IgD-negative memory B cell (primary cell): ENCODE data around the gene HYOU1. TPM values are rescaled to one million over a fixed set of nuclear protein-coding genes. Genes with fewer than 3 reads are reported as not detected.
A peak's percentile ranks its signal among the peaks of the same experiment; 100 is the strongest.

Source experiments
- H3K27ac Mint-ChIP-seq, 3 donors: one replicate each; pipeline ENCODE4 v1.8.0; 2020 to 2022; ENCODE audit warnings: mild to moderate bottlenecking in 3 of 3, mixed read lengths in 3 of 3, moderate library complexity in 1 of 3
- H3K27me3 Mint-ChIP-seq: one replicate; pipeline ENCODE4 v1.8.0; 2021; ENCODE audit warnings: mixed read lengths
- H3K36me3 Mint-ChIP-seq: one replicate; pipeline ENCODE4 v1.8.0; 2020; ENCODE audit warnings: mild to moderate bottlenecking, mixed read lengths
- H3K4me1 Mint-ChIP-seq, 3 donors: one replicate each; pipeline ENCODE4 v1.8.0; 2020 to 2022; ENCODE audit warnings: mixed read lengths in 3 of 3, mild to moderate bottlenecking in 1 of 3
- H3K4me3 Mint-ChIP-seq, 4 donors: one replicate each; pipeline ENCODE4 v1.8.0; 2020 to 2022; ENCODE audit warnings: mild to moderate bottlenecking in 4 of 4, mixed read lengths in 4 of 4, moderate library complexity in 3 of 4
- H3K9me3 Mint-ChIP-seq, 3 donors: one replicate each; pipeline ENCODE4 v1.8.0; 2020 to 2021; ENCODE audit warnings: mixed read lengths in 3 of 3, mild to moderate bottlenecking in 1 of 3
- polyA plus RNA-seq: library from polyadenylated mRNA; unstranded; fragments of 300-500 nt; fragmentation: Illumina TruSeq; gene quantifications from one replicate; pipeline ENCODE4 v1.2.3, GENCODE V29; 2021

The HYOU1 gene
- polyA plus RNA-seq, 1 donor from 2014 or later, result 16.4 TPM

DNA sequence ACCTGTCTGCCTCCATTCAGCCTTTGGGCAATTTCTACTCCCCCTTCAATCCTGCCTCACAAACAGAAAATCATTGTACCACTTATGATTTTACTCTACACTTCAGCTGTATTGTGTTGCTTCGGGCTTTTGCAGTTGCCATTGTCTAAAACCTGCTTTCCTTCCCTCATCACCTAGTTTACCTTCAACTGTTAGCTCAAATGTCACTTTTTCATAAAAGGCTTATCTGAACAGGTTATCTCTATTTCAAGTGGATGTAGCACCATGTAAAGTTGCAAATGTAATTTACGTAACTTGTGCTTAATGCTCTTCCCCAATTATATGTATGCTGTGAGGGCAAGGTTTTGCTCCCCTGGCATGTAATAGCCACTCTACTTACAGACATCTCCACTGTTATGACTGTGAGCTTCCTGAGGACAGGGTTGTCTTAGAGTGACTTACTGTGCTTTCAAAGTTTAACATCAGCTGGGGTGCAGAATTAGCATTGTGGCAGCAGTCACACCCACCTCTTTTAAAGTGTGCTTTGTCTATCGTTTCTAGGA is 44.3 kb downstream of the HYOU1 start:
- H3K27me3 Mint-ChIP-seq, result no peaks in the 10 kb centered on the region
- H3K4me1 Mint-ChIP-seq, result peaks cover 16 to 22% (median 17%) of the 10 kb centered on the region in 3 donors
- peak overlapping the region in 1 of 4 donors; percentile 23 for H3K4me3 Mint-ChIP-seq
- H3K9me3 Mint-ChIP-seq, result no peaks in the 10 kb centered on the region
- peaks cover 6% of the 10 kb centered on the region for H3K36me3 Mint-ChIP-seq
- peak overlapping the region in 1 of 3 donors; percentile 19 for H3K27ac Mint-ChIP-seq

DNA sequence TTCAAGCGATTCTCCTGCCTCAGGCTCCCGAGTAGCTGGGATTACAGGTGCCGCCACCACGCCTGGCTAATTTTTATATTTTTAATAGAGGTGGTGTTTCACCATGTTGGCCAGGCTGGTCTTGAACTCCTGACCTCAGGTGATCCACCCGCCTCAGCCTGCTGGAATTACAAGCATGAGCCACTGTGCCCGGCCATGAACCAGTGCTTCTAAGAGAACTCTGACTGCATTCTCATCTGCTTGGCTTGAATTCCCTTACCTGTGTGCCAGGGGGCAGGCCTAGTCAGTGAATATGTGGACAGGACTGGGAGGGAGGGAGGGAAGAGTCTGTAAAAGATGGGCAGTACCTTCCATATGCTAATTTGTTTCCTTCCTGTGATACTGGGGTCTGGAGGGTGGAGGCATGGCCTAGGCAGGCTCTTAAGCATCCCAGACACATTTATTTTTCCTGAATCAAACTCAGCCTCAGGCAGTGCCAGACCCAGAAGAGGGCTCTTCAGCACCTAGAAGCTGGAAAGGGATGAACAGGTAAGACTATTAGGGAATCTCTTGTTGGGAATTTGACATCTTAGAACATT is 45.4 kb downstream of the HYOU1 start:
- H3K27me3 Mint-ChIP-seq, result no peaks in the 10 kb centered on the region
- H3K9me3 Mint-ChIP-seq, result no peaks in the 10 kb centered on the region
- H3K27ac Mint-ChIP-seq, result no peak overlapping the region
- H3K36me3 Mint-ChIP-seq, result peaks cover 4% of the 10 kb centered on the region
- peaks cover 10 to 17% (median 13%) of the 10 kb centered on the region in 3 donors for H3K4me1 Mint-ChIP-seq
- no peak overlapping the region for H3K4me3 Mint-ChIP-seq

DNA sequence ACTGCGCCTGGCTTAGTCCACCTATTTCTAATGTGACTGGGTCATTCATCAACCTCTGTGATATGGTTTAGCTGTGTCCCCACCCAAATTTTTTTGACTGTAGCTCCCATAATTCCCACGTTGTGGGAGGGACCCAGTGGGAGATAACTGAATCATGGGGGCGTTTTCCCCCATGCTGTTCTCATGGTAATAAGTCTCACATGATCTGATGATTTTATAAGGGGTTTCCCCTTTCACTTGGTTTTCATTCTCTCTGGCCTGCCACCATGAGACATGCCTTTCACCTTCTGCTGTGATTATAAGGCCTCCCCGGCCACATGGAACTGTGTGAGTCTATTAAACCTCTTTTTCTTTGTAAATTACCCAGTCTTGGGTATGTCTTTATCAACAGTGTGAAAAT is 50.3 kb downstream of the HYOU1 start:
- no peaks in the 10 kb centered on the region for H3K27me3 Mint-ChIP-seq
- H3K36me3 Mint-ChIP-seq, result peaks cover 3% of the 10 kb centered on the region
- H3K4me3 Mint-ChIP-seq, result no peak overlapping the region
- H3K4me1 Mint-ChIP-seq, result peaks cover 0 to 2% (median 1%) of the 10 kb centered on the region in 3 donors
- no peak overlapping the region for H3K27ac Mint-ChIP-seq
- H3K9me3 Mint-ChIP-seq, result no peaks in the 10 kb centered on the region

DNA sequence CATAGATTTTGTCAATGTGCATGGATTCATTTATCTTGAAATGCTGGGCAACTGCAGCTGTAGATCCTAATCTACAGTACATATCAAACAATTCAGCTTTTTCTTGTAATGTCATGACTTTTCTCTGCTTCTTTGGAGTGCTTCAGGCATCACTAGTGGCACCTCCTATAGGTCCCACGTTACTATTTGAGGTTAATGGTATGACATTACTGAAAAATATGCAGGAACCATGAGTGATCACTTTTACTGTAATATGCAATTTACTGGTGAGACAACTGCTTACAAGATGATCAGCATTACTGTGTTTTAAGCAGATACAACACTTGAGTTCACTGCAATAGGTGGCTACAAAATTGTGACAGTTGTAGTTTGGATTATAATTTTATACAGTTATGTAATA is 56.1 kb downstream of the HYOU1 start:
- no peaks in the 10 kb centered on the region for H3K27me3 Mint-ChIP-seq
- H3K4me3 Mint-ChIP-seq, result peak overlapping the region in 1 of 4 donors; percentile 77
- H3K9me3 Mint-ChIP-seq, result no peaks in the 10 kb centered on the region
- peaks cover 5% of the 10 kb centered on the region for H3K36me3 Mint-ChIP-seq
- H3K27ac Mint-ChIP-seq, result peak overlapping the region in 1 of 3 donors; percentile 64
- peaks cover 21 to 30% (median 23%) of the 10 kb centered on the region in 3 donors for H3K4me1 Mint-ChIP-seq

DNA sequence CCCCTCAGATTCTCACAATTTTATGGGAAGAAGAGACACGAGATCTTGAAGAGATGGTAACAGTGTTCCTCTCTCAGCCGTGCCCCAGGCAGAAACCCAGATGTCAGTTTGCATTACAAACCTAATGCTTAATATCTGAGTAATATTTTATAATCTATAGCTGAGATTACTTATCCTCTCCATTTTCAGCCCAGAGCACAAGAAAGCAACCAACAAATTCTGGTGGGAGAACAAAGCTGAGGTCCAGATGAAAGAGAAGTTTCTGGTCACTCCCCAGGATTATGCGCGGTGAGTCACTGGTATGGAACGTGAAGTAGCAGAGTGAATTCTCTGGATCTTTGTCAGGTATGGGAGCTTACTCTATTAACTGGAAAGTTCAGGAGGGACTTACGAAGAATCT is 58.2 kb downstream of the HYOU1 start:
- H3K4me3 Mint-ChIP-seq, result peak overlapping the region; percentile 95 to 98 (median 96)
- peak overlapping the region; percentile 87 to 94 (median 93) for H3K27ac Mint-ChIP-seq
- peaks cover 21 to 30% (median 23%) of the 10 kb centered on the region in 3 donors for H3K4me1 Mint-ChIP-seq
- H3K9me3 Mint-ChIP-seq, result no peaks in the 10 kb centered on the region
- H3K36me3 Mint-ChIP-seq, result peaks cover 5% of the 10 kb centered on the region
- H3K27me3 Mint-ChIP-seq, result no peaks in the 10 kb centered on the region

DNA sequence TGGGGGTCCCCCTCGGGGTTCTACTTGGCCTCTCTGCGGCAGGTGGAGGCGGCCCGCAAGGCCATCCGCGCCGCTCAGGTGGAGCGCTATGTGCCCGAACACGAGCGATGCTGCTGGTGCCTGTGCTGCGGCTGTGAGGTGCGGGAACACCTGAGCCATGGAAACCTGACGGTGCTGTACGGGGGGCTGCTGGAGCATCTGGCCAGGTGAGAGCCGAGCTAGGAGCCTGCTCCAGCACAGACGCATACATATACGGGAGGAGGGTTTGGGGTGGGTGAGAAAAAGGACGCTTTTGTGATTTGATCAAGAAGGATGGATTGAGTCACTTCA is 58.7 kb downstream of the HYOU1 start:
- Mint-ChIP-seq H3K9me3 (no peaks in the 10 kb centered on the region), H3K4me3 (peak overlapping the region; percentile 95 to 98 (median 96)), H3K4me1 (peaks cover 21 to 30% (median 23%) of the 10 kb centered on the region in 3 donors), H3K27ac (peak overlapping the region; percentile 87 to 94 (median 93)), H3K27me3 (no peaks in the 10 kb centered on the region), H3K36me3 (peaks cover 5% of the 10 kb centered on the region)

DNA sequence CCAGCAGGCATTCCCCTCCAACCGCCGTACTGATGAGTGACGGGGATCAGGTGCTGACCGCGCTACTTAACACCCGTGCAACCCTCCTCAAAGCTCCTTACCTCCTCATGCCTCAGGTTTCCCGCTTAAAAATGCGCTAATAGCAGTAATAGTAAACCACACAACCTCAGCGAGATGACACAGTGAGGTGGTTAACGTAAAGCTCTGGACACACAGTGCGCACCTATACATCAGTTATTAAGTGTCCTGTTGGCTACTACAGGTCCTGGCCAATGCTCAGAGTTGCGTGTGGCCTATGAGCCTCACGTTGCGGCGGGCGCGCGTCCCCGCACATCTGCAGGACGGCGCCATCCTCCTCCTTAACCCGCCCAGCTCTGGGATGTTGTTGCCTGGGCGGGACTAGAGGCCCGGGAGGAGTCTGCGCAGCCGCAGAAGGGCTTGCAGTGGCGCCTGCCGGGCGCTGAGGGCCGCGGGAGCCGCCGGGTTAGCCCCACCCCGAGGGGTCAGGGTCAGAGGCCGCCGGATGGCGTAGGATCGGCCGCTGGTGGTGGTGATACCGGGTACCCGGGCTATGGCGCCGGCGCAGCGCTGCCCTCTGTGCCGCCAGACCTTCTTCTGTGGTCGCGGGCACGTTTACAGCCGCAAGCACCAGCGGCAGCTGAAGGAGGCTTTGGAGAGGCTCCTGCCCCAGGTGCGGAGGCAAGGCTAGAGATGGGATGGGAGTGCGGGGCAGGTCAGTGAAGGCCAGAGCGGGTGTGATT is 59.2 kb downstream of the HYOU1 start, which contains the start of gene CENATAC:
Gene CENATAC, plus strand, starts transcription at position 512 of the 761 bp plus-strand sequence. Its CDS starts 60 bp downstream, at position 572.
- no peaks in the 10 kb centered on the region for H3K9me3 Mint-ChIP-seq
- H3K27ac Mint-ChIP-seq, result peak within 1 kb of the TSS; percentile 87 to 94 (median 93)
- H3K4me3 Mint-ChIP-seq, result peak within 1 kb of the TSS; percentile 95 to 98 (median 96)
- H3K36me3 Mint-ChIP-seq, result peaks cover 3% of the 10 kb centered on the region
- no peaks in the 10 kb centered on the region for H3K27me3 Mint-ChIP-seq
- H3K4me1 Mint-ChIP-seq, result peaks cover 21 to 30% (median 23%) of the 10 kb centered on the region in 3 donors

DNA sequence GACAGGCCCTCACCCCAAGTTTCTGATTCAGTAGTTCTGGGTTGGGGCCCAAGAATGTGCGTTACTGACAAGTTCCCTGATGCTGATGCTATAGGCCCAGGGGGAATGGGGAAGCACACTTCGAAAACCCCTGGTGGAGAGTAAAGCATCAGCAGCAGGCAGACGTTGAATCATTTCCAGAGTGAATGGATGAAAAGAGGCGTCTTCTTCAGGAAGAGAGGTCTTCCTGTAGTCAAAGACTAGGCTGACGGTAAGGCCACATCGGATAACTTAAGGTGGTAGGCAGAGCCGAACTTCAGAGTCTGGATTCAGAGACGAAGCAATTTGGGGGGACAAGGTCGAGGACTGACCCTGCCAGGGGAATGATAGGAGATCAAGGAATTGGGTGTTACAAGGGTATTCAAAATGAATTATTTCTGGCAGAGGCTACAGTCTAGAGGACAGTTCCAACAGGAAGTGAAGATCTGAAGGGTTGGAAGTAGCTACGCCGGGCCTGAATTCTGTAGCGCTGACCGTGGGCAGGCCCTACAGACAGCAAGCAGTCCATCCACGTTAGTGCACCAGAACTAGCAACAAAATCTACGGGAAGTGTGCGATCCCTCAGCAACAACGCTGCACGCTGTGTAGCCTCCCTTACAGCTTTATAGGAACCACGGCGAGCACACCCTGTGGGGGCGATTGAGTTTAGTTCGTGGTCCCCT is 59.9 kb downstream of the HYOU1 start:
- Mint-ChIP-seq H3K36me3 (peaks cover 3% of the 10 kb centered on the region), H3K4me1 (peaks cover 21 to 30% (median 23%) of the 10 kb centered on the region in 3 donors), H3K27ac (peak overlapping the region; percentile 87 to 94 (median 93)), H3K9me3 (no peaks in the 10 kb centered on the region), H3K27me3 (no peaks in the 10 kb centered on the region), H3K4me3 (peak overlapping the region; percentile 95 to 98 (median 96))

Other genes with a start within 250 kb of the HYOU1 start
- 93.4 TPM for gene CXCR5, start 173.3 kb downstream of the HYOU1 start, polyA plus RNA-seq
- gene BCL9L, start 131.3 kb downstream of the HYOU1 start, polyA plus RNA-seq, result 2.8 TPM
- gene UPK2, start 100.9 kb downstream of the HYOU1 start, polyA plus RNA-seq, result not detected
- not detected for gene FOXR1, start 85.4 kb downstream of the HYOU1 start, polyA plus RNA-seq
- gene CENATAC, start 59.1 kb downstream of the HYOU1 start, polyA plus RNA-seq, result 11.2 TPM
- 4,856 TPM for gene RPS25, start 38.9 kb downstream of the HYOU1 start, polyA plus RNA-seq
- gene TRAPPC4, start 38.4 kb downstream of the HYOU1 start, polyA plus RNA-seq, result 81.5 TPM
- 10.9 TPM for gene SLC37A4, start 26.3 kb downstream of the HYOU1 start, polyA plus RNA-seq
- 52.6 TPM for gene VPS11, start 10.6 kb upstream of the HYOU1 start, polyA plus RNA-seq
- 24.8 TPM for gene HMBS, start 27.7 kb upstream of the HYOU1 start, polyA plus RNA-seq
- gene DPAGT1, start 44.6 kb upstream of the HYOU1 start, polyA plus RNA-seq, result 34.7 TPM
- 5.6 TPM for gene C2CD2L, start 50.1 kb upstream of the HYOU1 start, polyA plus RNA-seq
- gene HINFP, start 64.4 kb upstream of the HYOU1 start, polyA plus RNA-seq, result 12.9 TPM
- gene ABCG4, start 91.8 kb upstream of the HYOU1 start, polyA plus RNA-seq, result not detected
- 5.6 TPM for gene NLRX1, start 111.5 kb upstream of the HYOU1 start, polyA plus RNA-seq
- gene NHERF4, start 128.3 kb upstream of the HYOU1 start, polyA plus RNA-seq, result not detected
- 10.0 TPM for gene CBL, start 149.1 kb upstream of the HYOU1 start, polyA plus RNA-seq